HG03460 (cell line): ENCODE measurements around the gene CDYL2.
"Not testable (repeated sequence)": the region's sequence is repeated elsewhere in the genome, so short reads cannot be mapped to it uniquely, and the experiment has no call there.

Source experiments
- ATAC-seq: cut with Tn5 transposase; IDR thresholded peaks from one replicate; pipeline ENCODE4 v1.9.1; 2021; ENCODE audit not compliant: unreplicated experiment

The CDYL2 gene

GRCh38 chr16:80804526-80805383 lies at the start of gene CDYL2:
Gene CDYL2 (minus strand): TSS chr16:80804598. CDS start chr16:80804173, 425 bp downstream.
- ATAC-seq: no peak

- ATAC-seq: no peak
These were observed 48.0 kb upstream of the CDYL2 start for GRCh38 chr16:80852261-80852872.

- no peak for ATAC-seq
These were observed 47.4 kb upstream of the CDYL2 start for GRCh38 chr16:80851831-80852230.

GRCh38 chr16:80850757-80851156 lies 46.4 kb upstream of the CDYL2 start:
- no peak for ATAC-seq

GRCh38 chr16:80848862-80849261 lies 44.5 kb upstream of the CDYL2 start:
- no peak for ATAC-seq

GRCh38 chr16:80846680-80847079 lies 42.3 kb upstream of the CDYL2 start:
- ATAC-seq: no peak

- ATAC-seq: no peak
These were observed 41.9 kb upstream of the CDYL2 start for GRCh38 chr16:80846275-80846674.

- ATAC-seq: no peak
These were observed 40.0 kb upstream of the CDYL2 start for GRCh38 chr16:80844395-80844794.

GRCh38 chr16:80841231-80841630 lies 36.8 kb upstream of the CDYL2 start:
- ATAC-seq: no peak

- no peak for ATAC-seq
These were observed 33.2 kb upstream of the CDYL2 start for GRCh38 chr16:80837533-80838147.

GRCh38 chr16:80836846-80837245 lies 32.4 kb upstream of the CDYL2 start:
- ATAC-seq: no peak

- ATAC-seq: no peak
These were observed 31.8 kb upstream of the CDYL2 start for GRCh38 chr16:80836202-80836601.

- no peak for ATAC-seq
These were observed 26.6 kb upstream of the CDYL2 start for GRCh38 chr16:80831039-80831438.

GRCh38 chr16:80828495-80828894 lies 24.1 kb upstream of the CDYL2 start:
- ATAC-seq: no peak

- ATAC-seq: no peak
These were observed 22.6 kb upstream of the CDYL2 start for GRCh38 chr16:80827007-80827406.

- ATAC-seq: no peak
These were observed 21.0 kb upstream of the CDYL2 start for GRCh38 chr16:80825365-80825758.

GRCh38 chr16:80824623-80825364 lies 20.4 kb upstream of the CDYL2 start:
- ATAC-seq: no peak

- ATAC-seq: no peak
These were observed 15.6 kb upstream of the CDYL2 start for GRCh38 chr16:80819988-80820387.

GRCh38 chr16:80816356-80816755 lies 12.0 kb upstream of the CDYL2 start:
- ATAC-seq: no peak

- ATAC-seq: not testable (repeated sequence)
These were observed 10.9 kb upstream of the CDYL2 start for GRCh38 chr16:80815278-80815677.

GRCh38 chr16:80812593-80812992 lies 8.2 kb upstream of the CDYL2 start:
- ATAC-seq: no peak
